HCT116 (cell line): ENCODE results near the gene RAB5IF. TPM values are rescaled to one million over a fixed set of nuclear protein-coding genes. Genes with fewer than 3 reads are reported as not detected.
"Not testable (repeated sequence)": the region's sequence is repeated elsewhere in the genome, so short reads cannot be mapped to it uniquely, and the experiment has no call there.

Experiments used
- ATAC-seq: fragments of 200-7000 bp; cut with Tn5 transposase; 2 replicates; pipeline ENCODE4 v1.9.1; 2020; ENCODE audit warnings: mild to moderate bottlenecking, moderate library complexity
- BruUV-seq: library from RNA; stranded (reverse); fragments of 400-500 nt; replicated peaks from 2 replicates; lab custom pipeline; 2021; lab: Mats Ljungman, UMichigan
- CTCF ChIA-PET: fragments of 300-600 bp; sonication (Branson Sonifier 250); formaldehyde crosslinking; loops from one replicate; lab custom pipeline; 2021; ENCODE audit warnings: antibody characterized with exemption; lab: Charles Lee
- POLR2A ChIA-PET: fragments of 300-600, 350-600 bp; sonication (Branson Sonifier 250); formaldehyde crosslinking; loops from one replicate; lab custom pipeline; 2021; ENCODE audit warnings: antibody characterized with exemption; lab: Charles Lee
- RAD21 ChIA-PET, 2 experiments: fragments of 300-600 bp; sonication (Branson Sonifier 250); formaldehyde crosslinking; loops; one replicate each; lab custom pipeline; 2023; ENCODE audit warnings: low total read pairs in 2 of 2; ENCODE audit not compliant: uncharacterized antibody in 2 of 2, unreplicated experiment in 2 of 2, low non-redundant PET in 1 of 2; lab: Charles Lee
- DNase-seq: peaks from one replicate; pipeline ENCODE4 v3.0.0-alpha.2; 2010; ENCODE audit warnings: low read depth, low spot score
- H2AFZ ChIP-seq: fragments of 200-600 bp; shearing (Covaris generic), sonication (generic); 2 replicates; pipeline ENCODE4 v1.6.1; 2017; ENCODE audit warnings: low read depth, mixed run types, mixed read lengths, antibody characterized with exemption, low read length; ENCODE audit not compliant: poor library complexity, severe bottlenecking
- H3K27ac ChIP-seq: 2 replicates; pipeline ENCODE4 v1.5.1; 2012; ENCODE audit warnings: low read depth, low read length
- H3K27me3 ChIP-seq: fragments of 200-600 bp; sonication (generic); 2 replicates; pipeline ENCODE4 v1.6.1; 2016; ENCODE audit warnings: mixed run types, low read length, mixed read lengths; ENCODE audit not compliant: insufficient read depth
- H3K36me3 ChIP-seq, 2 experiments: fragments of 200-500 bp in 1 of 2; fragments of 200-600 bp in 1 of 2; sonication (Bioruptor generic) in 1 of 2; sonication (generic) in 1 of 2; 2 replicates each; pipeline versions ENCODE4 v1.5.1 to v1.6.1; 2014 to 2016; ENCODE audit warnings: low read length in 2 of 2, inconsistent platforms in 1 of 2, mixed read lengths in 1 of 2, mixed run types in 1 of 2; ENCODE audit not compliant: insufficient read depth in 2 of 2, control insufficient read depth in 1 of 2
- H3K4me1 ChIP-seq, 2 experiments: fragments of 200-600 bp in 1 of 2; sonication (generic) in 1 of 2; 2 replicates each; pipeline versions ENCODE4 v1.5.1 to v1.6.1; 2012 to 2017; ENCODE audit warnings: low read length in 2 of 2, inconsistent platforms in 1 of 2, mild to moderate bottlenecking in 1 of 2, mixed read lengths in 1 of 2, mixed run types in 1 of 2, moderate library complexity in 1 of 2; ENCODE audit not compliant: insufficient read depth in 2 of 2, control insufficient read depth in 1 of 2
- H3K4me2 ChIP-seq: fragments of 200-600 bp; sonication (generic); 2 replicates; pipeline ENCODE4 v1.6.1; 2017; ENCODE audit warnings: mixed run types, low read length, mixed read lengths
- H3K4me3 ChIP-seq, 2 experiments: fragments of 200-600 bp in 1 of 2; sonication (generic) in 1 of 2; replicated peaks in 1 of 2; 2 replicates each; pipeline ENCODE4 v1.5.1; 2011 to 2016; ENCODE audit warnings: low read length in 2 of 2, control low read depth in 1 of 2, low read depth in 1 of 2, mild to moderate bottlenecking in 1 of 2, mixed read lengths in 1 of 2, mixed run types in 1 of 2
- H3K79me2 ChIP-seq: fragments of 200-600 bp; sonication (generic); 2 replicates; pipeline ENCODE4 v1.6.1; 2017; ENCODE audit warnings: mild to moderate bottlenecking, mixed run types, low read length, moderate library complexity, mixed read lengths; ENCODE audit not compliant: insufficient read depth
- H3K9ac ChIP-seq: fragments of 200-600 bp; sonication (generic); 2 replicates; pipeline ENCODE4 v1.6.1; 2016; ENCODE audit warnings: low read length, mixed read lengths
- H3K9me2 ChIP-seq: fragments of 200-600 bp; sonication (generic), shearing (Covaris generic); 2 replicates; pipeline ENCODE4 v1.6.1; 2017; ENCODE audit warnings: mixed run types, mild to moderate bottlenecking, moderate library complexity; ENCODE audit not compliant: insufficient read depth
- H3K9me3 ChIP-seq, 2 experiments: fragments of 200-500 bp in 1 of 2; fragments of 200-600 bp in 1 of 2; sonication (Bioruptor generic) in 1 of 2; sonication (generic) in 1 of 2; 2 replicates each; pipeline ENCODE4 v1.6.1; 2014 to 2017; ENCODE audit warnings: low read length in 2 of 2, mixed read lengths in 2 of 2, inconsistent platforms in 1 of 2, low read depth in 1 of 2, mild to moderate bottlenecking in 1 of 2, mixed run types in 1 of 2, moderate library complexity in 1 of 2; ENCODE audit not compliant: control insufficient read depth in 1 of 2, insufficient read depth in 1 of 2
- H4K20me1 ChIP-seq: fragments of 200-600 bp; sonication (generic), shearing (Covaris generic); 2 replicates; pipeline ENCODE4 v1.6.1; 2017; ENCODE audit warnings: mixed run types, mild to moderate bottlenecking, moderate library complexity; ENCODE audit not compliant: insufficient read depth
- CBX3 ChIP-seq: IDR thresholded peaks from 2 replicates; pipeline ENCODE4 v1.6.1; 2012; ENCODE audit warnings: low read depth
- CEBPB ChIP-seq: IDR thresholded peaks from 2 replicates; pipeline ENCODE4 v1.6.1; 2012; ENCODE audit warnings: low read depth
- CTCF ChIP-seq, 3 experiments: fragments of 200-600 bp in 1 of 3; sonication (generic) in 1 of 3; IDR thresholded peaks in 2 of 3; conservative IDR thresholded peaks in 1 of 3; 2 replicates each; pipeline ENCODE4 v1.5.1; 2012 to 2017; ENCODE audit warnings: low read depth in 2 of 3, low read length in 2 of 3, antibody characterized with exemption in 1 of 3, borderline replicate concordance in 1 of 3, control low read depth in 1 of 3, mild to moderate bottlenecking in 1 of 3, mixed read lengths in 1 of 3, mixed run types in 1 of 3, moderate library complexity in 1 of 3; ENCODE audit not compliant: insufficient read depth in 1 of 3
- EGR1 ChIP-seq: IDR thresholded peaks from 2 replicates; pipeline ENCODE4 v1.6.1; 2012; ENCODE audit warnings: low read depth
- ELF1 ChIP-seq: IDR thresholded peaks from 2 replicates; pipeline ENCODE4 v1.6.1; 2012; ENCODE audit warnings: low read depth, borderline replicate concordance
- EZH2phosphoT487 ChIP-seq: fragments of 200-600 bp; IDR thresholded peaks from 2 replicates; pipeline ENCODE4 v1.6.1; 2018; ENCODE audit warnings: antibody characterized with exemption, borderline replicate concordance
- JUND ChIP-seq: IDR thresholded peaks from 2 replicates; pipeline ENCODE4 v1.6.1; 2012
- MAX ChIP-seq: IDR thresholded peaks from 2 replicates; pipeline ENCODE4 v1.6.1; 2012
- POLR2AphosphoS5 ChIP-seq: IDR thresholded peaks from 2 replicates; pipeline ENCODE4 v1.6.1; 2011; ENCODE audit warnings: mild to moderate bottlenecking, low read depth, low read length, moderate library complexity
- RAD21 ChIP-seq: IDR thresholded peaks from 2 replicates; pipeline ENCODE4 v1.6.1; 2012; ENCODE audit warnings: low read depth, mild to moderate bottlenecking
- TCF7L2 ChIP-seq: IDR thresholded peaks from 2 replicates; pipeline ENCODE4 v1.7.0; 2011; ENCODE audit warnings: borderline replicate concordance, inconsistent platforms; ENCODE audit not compliant: insufficient read depth, insufficient read length; ENCODE audit errors: extremely low read depth
- YY1 ChIP-seq: IDR thresholded peaks from 2 replicates; pipeline ENCODE4 v1.6.1; 2011; ENCODE audit warnings: low read length, low read depth, moderate library complexity, mild to moderate bottlenecking; ENCODE audit not compliant: insufficient replicate concordance; ENCODE audit errors: extremely low read depth
- ZBTB33 ChIP-seq: IDR thresholded peaks from 2 replicates; pipeline ENCODE4 v1.6.1; 2011; ENCODE audit warnings: mild to moderate bottlenecking, low read length, moderate library complexity; ENCODE audit not compliant: insufficient replicate concordance; ENCODE audit errors: extremely low read depth
- ZFX ChIP-seq: fragments of 450-650 bp; IDR thresholded peaks from 2 replicates; pipeline ENCODE4 v1.6.1; 2017
- ZNF274 ChIP-seq: fragments of 200-500 bp; sonication (Bioruptor generic); IDR thresholded peaks from 2 replicates; pipeline ENCODE4 v1.6.1; 2014; ENCODE audit warnings: mild to moderate bottlenecking, low read depth, low read length, inconsistent platforms
- intact Hi-C: fragments of 100-400 bp; cut with micrococcal nuclease; formaldehyde crosslinking; loops from 2 replicates; pipeline ENCODE4 v1.10.0; 2022
- total RNA-seq: library from RNA; stranded (reverse); gene quantifications from one replicate; pipeline ENCODE4 v1.2.1, GENCODE V29; 2021; ENCODE audit not compliant: unreplicated experiment

RAB5IF gene
- total RNA-seq, 1 experiment from 2014 or later, result 82.9 TPM

GRCh38 chr20:36608388-36608728 is 2.8 kb downstream of the RAB5IF start:
- POLR2A ChIA-PET, result interaction anchor here (0.7 kb wide), 1 partner anchor 921 kb away, joined by 3 read pairs; no protein-coding TSS in a partner anchor
- intact Hi-C loops, result loop anchor here (10.0 kb wide), 1 partner anchor 134 kb away; no protein-coding TSS in a partner anchor
- peaks cover 23 to 32% of the 10 kb centered on the region in 2 experiments for H3K4me1 ChIP-seq
- H3K27me3 ChIP-seq, ATAC-seq, H2AFZ ChIP-seq, H3K9me2 ChIP-seq, DNase-seq, H3K9me3 ChIP-seq, H3K4me3 ChIP-seq, H3K9ac ChIP-seq, RAD21 ChIA-PET, H4K20me1 ChIP-seq, BruUV-seq, CTCF ChIA-PET: not testable (repeated sequence)
- peak overlapping the region; percentile 88; the same call in 1 of the 2 replicates for H3K27ac ChIP-seq
- peaks cover 27 to 52% of the 10 kb centered on the region in 2 experiments for H3K36me3 ChIP-seq
- peaks cover 50% of the 10 kb centered on the region for H3K79me2 ChIP-seq
- H3K4me2 ChIP-seq, result peak overlapping the region; percentile 93

- peaks cover 15 to 30% of the 10 kb centered on the region in 2 experiments for H3K4me1 ChIP-seq
- intact Hi-C loops, result loop anchor here (1.0 to 10.0 kb wide), 3 partner anchors 143 to 303 kb away; no protein-coding TSS in a partner anchor
- H3K27me3 ChIP-seq, result no peaks in the 10 kb centered on the region
- no peak overlapping the region for H3K9ac ChIP-seq
- no peak for DNase-seq
- BruUV-seq, result no TSS peak
- POLR2A ChIA-PET, result no interaction called here
- no peak overlapping the region for H3K4me3 ChIP-seq
- H4K20me1 ChIP-seq, result peaks cover 5% of the 10 kb centered on the region; the same call in 1 of the 2 replicates
- H3K79me2 ChIP-seq, result peaks cover 40% of the 10 kb centered on the region
- H3K27ac ChIP-seq, result no peak overlapping the region
- no peaks in the 10 kb centered on the region for H3K9me2 ChIP-seq
- H3K36me3 ChIP-seq, result peaks cover 33 to 53% of the 10 kb centered on the region in 2 experiments
- H3K9me3 ChIP-seq, result no peaks in the 10 kb centered on the region
- RAD21 ChIA-PET, result no interaction called here
- H3K4me2 ChIP-seq, result no peak overlapping the region
- no peak overlapping the region for H2AFZ ChIP-seq
- CTCF ChIA-PET, result interaction anchor here (1.9 kb wide), 1 partner anchor 143 kb away, joined by 13 read pairs; no protein-coding TSS in a partner anchor
- ATAC-seq, result no peak
- no peak for TF ChIP-seq POLR2AphosphoS5
- TF ChIP-seq CTCF (IDR thresholded peaks at IDR 0.05 in 2 of 3, conservative IDR thresholded peaks at IDR 0.05 in 1 of 3; ENCODE audit: borderline replicate concordance in 1 of 3, insufficient read depth in 1 of 3, low read depth in 2 of 3, low read length in 2 of 3), result no peak
- no peak for TF ChIP-seq ZFX
- TF ChIP-seq EGR1, result no peak
- no peak for TF ChIP-seq MAX
- TF ChIP-seq RAD21, result no peak
- no peak for TF ChIP-seq JUND
- TF ChIP-seq ZNF274, result no peak
- TF ChIP-seq EZH2phosphoT487, result no peak
- no peak for TF ChIP-seq TCF7L2
- no peak for TF ChIP-seq ELF1
- no peak for TF ChIP-seq YY1
- no peak for TF ChIP-seq CEBPB
- TF ChIP-seq ZBTB33, result no peak
- no peak for TF ChIP-seq CBX3
These were observed 6.0 kb downstream of the RAB5IF start for GRCh38 chr20:36611625-36612024.
